SHP77 (cell line): Measurements from ENCODE around the gene USP2.

Source experiments
- DNase-seq, 2 experiments: peaks; one replicate each; lab custom pipeline; 2025; lab: John Stamatoyannopoulos, UW

Gene USP2

GRCh38 chr11:119306373-119306890 is 75.1 kb downstream of the USP2 start:
- no peak for DNase-seq

GRCh38 chr11:119305556-119306372 is 75.7 kb downstream of the USP2 start:
- no peak for DNase-seq
